Pancreas (tissue), 10 donors: ENCODE results near the gene ZDHHC14. TPM values are rescaled to one million over a fixed set of nuclear protein-coding genes. Genes with fewer than 3 reads are reported as not detected.

Experiments used
- ATAC-seq, 4 donors: fragments of 200-7000 bp; cut with Tn5 transposase; one replicate each; pipeline versions ENCODE4 v1.8.0 to v1.9.1; 2020; ENCODE audit warnings: mild to moderate bottlenecking in 4 of 4, moderate library complexity in 4 of 4
- DNase-seq, 6 donors: peaks; one replicate each; pipeline ENCODE4 v3.0.0-alpha.2; 2020
- FAIRE-seq: peaks from 2 replicates; lab custom pipeline; 2012; peaks lifted over from hg19 to GRCh38; lab: Jason Lieb, UNC
- H3K27ac ChIP-seq, 4 donors: fragments of 200-600 bp; sonication (generic); 1 replicate in 3 of 4; 2 replicates in 1 of 4; pipeline versions ENCODE4 v1.5.0 to v1.8.0; 2020
- H3K27me3 ChIP-seq, 4 donors: fragments of 200-600 bp; one replicate each; pipeline ENCODE4 v1.8.0; 2021
- H3K36me3 ChIP-seq, 3 donors: fragments of 200-600 bp; sonication (generic) in 1 of 3; one replicate each; pipeline versions ENCODE4 v1.5.0 to v1.8.0; 2020 to 2021
- H3K4me1 ChIP-seq, 3 donors: fragments of 200-600 bp; one replicate each; pipeline ENCODE4 v1.8.0; 2021
- H3K4me3 ChIP-seq, 4 donors: fragments of 200-600 bp; sonication (generic) in 2 of 4; one replicate each; pipeline versions ENCODE4 v1.5.0 to v1.8.0; 2020 to 2021
- H3K9me3 ChIP-seq, 4 donors: fragments of 200-600 bp; one replicate each; pipeline ENCODE4 v1.8.0; 2021
- WGBS, 2 donors: extraction: QIAGEN DNeasy Blood & Tissue Kit; methylation state at CpG; one replicate each; pipeline ENCODE4 v1.1.7; 2013; 5-methylcytosine and 5-hydroxymethylcytosine counted together
- intact Hi-C, 3 donors: fragments of 100-400 bp; cut with DNase I; formaldehyde crosslinking; loops; one replicate each; pipeline versions ENCODE4 v1.11.1 to v1.14.2; 2022
- polyA plus RNA-seq, 2 donors: library from polyadenylated mRNA; stranded (reverse); fragments of 200-250 nt; gene quantifications; one replicate each; pipeline ENCODE4 v1.2.3, GENCODE V29; 2013
- total RNA-seq, 6 donors: library from RNA; stranded (reverse); fragmentation: NEBNext Ultra II Directional in 4 of 6; extraction: Animal tissue kit (Norgen Biotek cat#: 25700) in 4 of 6; gene quantifications; one replicate each; pipeline versions ENCODE4 v1.2.1 to v1.2.4, GENCODE V29; 2021 to 2023
- TF ChIP-seq, protein P1 (sequence below), 4 donors: fragments of 200-600 bp; sonication (generic) in 3 of 4; IDR thresholded peaks; one replicate each; pipeline versions ENCODE4 v1.5.0 to v1.8.0; 2021; ENCODE audit warnings: antibody characterized with exemption in 4 of 4
- donor health status: healthy with polysubstance abuse.
- donor health status: DM: no; HTN: no; CAD: no; lungs with moderate emphysema.
- donor health status: DM: no; HTN: no; CAD: no.
- donor health status: control.
- donor health status: control.
- donor health status: Bipolar disorder and iron deficiency.
- donor health status: DM: yes; HTN: yes; CAD: no.
- donor health status: DM: no; HTN: no; CAD: no.
- donor health status: DM: no; HTN: no; CAD: no.
- donor health status: DM: yes; HTN: yes; CAD: no.

ZDHHC14 gene
- total and polyA plus RNA-seq, 8 donors: 3.1 to 9.9 (median 4.5) TPM

DNA sequence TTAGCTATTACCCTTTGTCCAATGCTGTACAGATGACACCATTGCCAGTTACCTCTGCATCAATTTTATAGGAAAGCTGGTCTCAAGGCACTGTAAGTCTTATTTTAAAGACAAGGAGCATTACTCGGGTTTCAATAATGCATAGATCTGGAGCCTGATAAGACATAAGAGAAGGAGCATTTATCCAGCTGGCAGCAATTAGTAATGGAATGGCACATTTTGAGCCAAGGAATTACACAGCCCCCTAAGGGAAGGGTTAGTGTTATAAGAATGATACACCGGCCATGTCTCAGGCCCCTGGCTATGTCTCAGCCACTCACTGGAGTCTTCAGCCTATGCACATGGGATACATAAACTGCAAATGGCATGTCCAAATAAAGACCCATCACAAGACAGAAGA is 34.6 kb upstream of the ZDHHC14 start:
- H3K4me3 ChIP-seq: no peak overlapping the region
- H3K27me3 ChIP-seq: no peaks in the 10 kb centered on the region
- no peak for DNase-seq
- H3K9me3 ChIP-seq: no peaks in the 10 kb centered on the region
- TF ChIP-seq, protein P1, sequence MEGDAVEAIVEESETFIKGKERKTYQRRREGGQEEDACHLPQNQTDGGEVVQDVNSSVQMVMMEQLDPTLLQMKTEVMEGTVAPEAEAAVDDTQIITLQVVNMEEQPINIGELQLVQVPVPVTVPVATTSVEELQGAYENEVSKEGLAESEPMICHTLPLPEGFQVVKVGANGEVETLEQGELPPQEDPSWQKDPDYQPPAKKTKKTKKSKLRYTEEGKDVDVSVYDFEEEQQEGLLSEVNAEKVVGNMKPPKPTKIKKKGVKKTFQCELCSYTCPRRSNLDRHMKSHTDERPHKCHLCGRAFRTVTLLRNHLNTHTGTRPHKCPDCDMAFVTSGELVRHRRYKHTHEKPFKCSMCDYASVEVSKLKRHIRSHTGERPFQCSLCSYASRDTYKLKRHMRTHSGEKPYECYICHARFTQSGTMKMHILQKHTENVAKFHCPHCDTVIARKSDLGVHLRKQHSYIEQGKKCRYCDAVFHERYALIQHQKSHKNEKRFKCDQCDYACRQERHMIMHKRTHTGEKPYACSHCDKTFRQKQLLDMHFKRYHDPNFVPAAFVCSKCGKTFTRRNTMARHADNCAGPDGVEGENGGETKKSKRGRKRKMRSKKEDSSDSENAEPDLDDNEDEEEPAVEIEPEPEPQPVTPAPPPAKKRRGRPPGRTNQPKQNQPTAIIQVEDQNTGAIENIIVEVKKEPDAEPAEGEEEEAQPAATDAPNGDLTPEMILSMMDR (IDR thresholded peaks at IDR 0.05): no peak
- H3K27ac ChIP-seq: no peak overlapping the region
- no peaks in the 10 kb centered on the region for H3K36me3 ChIP-seq
- H3K4me1 ChIP-seq: no peaks in the 10 kb centered on the region
- no peak for ATAC-seq
- intact Hi-C loops: no loop called here
- no peak for FAIRE-seq
- WGBS, 2 donors: 84 to 94% methylated on average over 2 of the region's 2 CpGs

GRCh38 chr6:157358287-157358686 is 22.7 kb upstream of the ZDHHC14 start:
- intact Hi-C loops: no loop called here
- no peaks in the 10 kb centered on the region for H3K36me3 ChIP-seq
- ATAC-seq (no peak), DNase-seq (no peak), FAIRE-seq (no peak)
- H3K27ac ChIP-seq: no peak overlapping the region
- no peaks in the 10 kb centered on the region for H3K27me3 ChIP-seq
- H3K9me3 ChIP-seq: no peaks in the 10 kb centered on the region
- WGBS, 2 donors: 68 to 72% methylated on average over 8 of the region's 8 CpGs
- no peak overlapping the region for H3K4me3 ChIP-seq
- TF ChIP-seq, protein P1 (IDR thresholded peaks at IDR 0.05): no peak
- no peaks in the 10 kb centered on the region for H3K4me1 ChIP-seq

DNA sequence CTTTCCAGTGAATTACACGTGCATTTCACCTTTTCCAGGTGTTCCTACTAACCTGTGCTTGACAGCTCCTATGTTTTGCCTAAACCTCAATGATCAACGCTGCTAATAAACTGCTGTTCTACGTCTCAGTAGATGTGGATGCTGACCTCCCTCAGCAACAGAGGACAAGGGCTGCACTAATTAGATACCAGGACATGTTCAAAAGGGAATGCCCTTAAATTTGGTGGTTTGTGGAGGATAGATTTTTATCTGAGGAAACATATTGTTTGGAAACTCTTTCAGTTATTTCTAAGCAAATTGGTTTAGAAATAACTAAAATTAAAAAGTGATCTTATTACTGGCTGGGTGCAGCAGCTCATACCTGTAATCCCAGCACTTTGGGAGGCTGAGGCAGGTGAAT is 19.1 kb upstream of the ZDHHC14 start:
- WGBS, 2 donors: 62 to 73% methylated on average over 3 of the region's 3 CpGs
- no peak for FAIRE-seq
- intact Hi-C loops: no loop called here
- no peaks in the 10 kb centered on the region for H3K27me3 ChIP-seq
- no peaks in the 10 kb centered on the region for H3K9me3 ChIP-seq
- H3K4me1 ChIP-seq: no peaks in the 10 kb centered on the region
- H3K36me3 ChIP-seq: no peaks in the 10 kb centered on the region
- TF ChIP-seq, protein P1 (IDR thresholded peaks at IDR 0.05): no peak
- H3K4me3 ChIP-seq: no peak overlapping the region
- H3K27ac ChIP-seq: no peak overlapping the region
- no peak for ATAC-seq
- no peak for DNase-seq

DNA sequence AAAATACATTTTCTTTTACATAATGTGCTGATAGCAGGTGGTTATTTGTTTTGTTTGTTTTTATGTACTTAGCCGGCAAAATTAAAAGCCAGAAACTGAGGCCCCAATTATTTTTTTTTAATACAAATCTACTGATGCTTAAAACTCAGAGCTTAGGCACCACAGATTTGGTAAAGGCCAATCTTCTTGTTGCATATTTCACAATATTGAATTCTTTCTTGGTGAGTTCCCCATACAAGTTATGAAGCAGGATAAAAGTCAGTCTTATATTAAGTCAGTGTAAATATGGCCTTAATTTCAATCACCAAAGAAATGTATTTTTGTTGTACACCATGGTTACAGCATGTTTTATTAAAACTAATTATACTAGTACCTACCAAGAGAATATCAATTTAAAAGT is 16.3 kb upstream of the ZDHHC14 start:
- TF ChIP-seq, protein P1 (IDR thresholded peaks at IDR 0.05): no peak
- Histone ChIP-seq H3K36me3 (no peaks in the 10 kb centered on the region), H3K4me3 (no peak overlapping the region), H3K27me3 (no peaks in the 10 kb centered on the region), H3K4me1 (no peaks in the 10 kb centered on the region), H3K9me3 (no peaks in the 10 kb centered on the region), H3K27ac (no peak overlapping the region)
- ATAC-seq: no peak
- no peak for DNase-seq
- intact Hi-C loops: no loop called here
- FAIRE-seq: no peak
- 94 to 98% methylated on average over 1 of the region's 1 CpG for WGBS, 2 donors

DNA sequence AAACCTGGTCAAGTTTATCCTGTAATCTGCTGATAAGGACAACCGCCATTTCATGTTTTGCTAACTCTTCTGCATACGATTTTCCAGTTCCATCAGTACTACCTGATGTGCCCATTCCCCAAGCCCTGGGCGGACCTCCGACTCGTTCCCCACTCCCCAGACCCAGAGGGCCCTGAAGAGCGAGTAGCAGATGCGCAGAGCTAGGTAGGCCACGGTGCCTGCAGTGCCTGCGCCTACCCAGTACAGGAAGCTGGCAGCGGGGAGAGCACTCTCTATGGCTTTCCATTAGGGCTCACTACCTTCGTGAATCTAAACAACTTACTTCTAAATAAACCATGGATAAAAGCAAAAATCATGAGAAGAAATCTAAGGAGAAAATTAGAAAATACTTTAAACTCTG is 14.3 kb upstream of the ZDHHC14 start:
- H3K4me1 ChIP-seq: no peaks in the 10 kb centered on the region
- no peaks in the 10 kb centered on the region for H3K27me3 ChIP-seq
- ATAC-seq (no peak), DNase-seq (no peak), FAIRE-seq (no peak)
- no peaks in the 10 kb centered on the region for H3K9me3 ChIP-seq
- WGBS, 2 donors: 82 to 85% methylated on average over 11 of the region's 11 CpGs
- intact Hi-C loops: no loop called here
- H3K36me3 ChIP-seq: no peaks in the 10 kb centered on the region
- H3K4me3 ChIP-seq: no peak overlapping the region
- TF ChIP-seq, protein P1 (IDR thresholded peaks at IDR 0.05): no peak
- H3K27ac ChIP-seq: no peak overlapping the region
